Measurements from ENCODE around the gene KDM6B.
A peak's percentile ranks its signal among the peaks of the same experiment; 100 is the strongest.
"Not testable (repeated sequence)": the region's sequence is repeated elsewhere in the genome, so short reads cannot be mapped to it uniquely, and the experiment has no call there.

The KDM6B gene

GRCh38 chr17:7833795-7834541 lies at the start of gene KDM6B:
Gene KDM6B, plus strand, starts transcription at chr17:7834217. Its CDS starts 11,338 bp downstream, at chr17:7845555.
- peak; percentile 93 for DNase-seq (ENCODE audit: low spot score)

- DNase-seq (ENCODE audit: low spot score): no peak
Observed at GRCh38 chr17:7786866-7787265, 47.2 kb upstream of the KDM6B start.

GRCh38 chr17:7789131-7789530 lies 44.9 kb upstream of the KDM6B start:
- no peak for DNase-seq (ENCODE audit: low spot score)

GRCh38 chr17:7790150-7790549 lies 43.9 kb upstream of the KDM6B start:
- no peak for DNase-seq (ENCODE audit: low spot score)

GRCh38 chr17:7792611-7793010 lies 41.4 kb upstream of the KDM6B start:
- DNase-seq (ENCODE audit: low spot score): no peak

GRCh38 chr17:7794075-7794663 lies 39.8 kb upstream of the KDM6B start:
- DNase-seq (ENCODE audit: low spot score): no peak

- no peak for DNase-seq (ENCODE audit: low spot score)
Observed at GRCh38 chr17:7797976-7798375, 36.0 kb upstream of the KDM6B start.

GRCh38 chr17:7798839-7799238 lies 35.2 kb upstream of the KDM6B start:
- no peak for DNase-seq (ENCODE audit: low spot score)

- DNase-seq (ENCODE audit: low spot score): no peak
Observed at GRCh38 chr17:7803981-7804380, 30.0 kb upstream of the KDM6B start.

- DNase-seq (ENCODE audit: low spot score): no peak
Observed at GRCh38 chr17:7806587-7806986, 27.4 kb upstream of the KDM6B start.

GRCh38 chr17:7807206-7807605 lies 26.8 kb upstream of the KDM6B start:
- DNase-seq (ENCODE audit: low spot score): no peak

- no peak for DNase-seq (ENCODE audit: low spot score)
Observed at GRCh38 chr17:7809086-7809790, 24.8 kb upstream of the KDM6B start.

GRCh38 chr17:7809791-7810343 lies 24.1 kb upstream of the KDM6B start:
- not testable (repeated sequence) for DNase-seq (ENCODE audit: low spot score)

- DNase-seq (ENCODE audit: low spot score): no peak
Observed at GRCh38 chr17:7811251-7811650, 22.8 kb upstream of the KDM6B start.

GRCh38 chr17:7814969-7815368 lies 19.0 kb upstream of the KDM6B start:
- no peak for DNase-seq (ENCODE audit: low spot score)

GRCh38 chr17:7816926-7817642 lies 16.9 kb upstream of the KDM6B start:
- no peak for DNase-seq (ENCODE audit: low spot score)

- DNase-seq (ENCODE audit: low spot score): no peak
Observed at GRCh38 chr17:7817643-7817964, 16.4 kb upstream of the KDM6B start.

GRCh38 chr17:7818026-7818425 lies 16.0 kb upstream of the KDM6B start:
- no peak for DNase-seq (ENCODE audit: low spot score)

GRCh38 chr17:7818746-7819645 lies 15.0 kb upstream of the KDM6B start:
- DNase-seq (ENCODE audit: low spot score): no peak

GRCh38 chr17:7820231-7820630 lies 13.8 kb upstream of the KDM6B start:
- no peak for DNase-seq (ENCODE audit: low spot score)

GRCh38 chr17:7822126-7822525 lies 11.9 kb upstream of the KDM6B start:
- DNase-seq (ENCODE audit: low spot score): no peak
